Stimulated activated CD4-positive, alpha-beta T cell treated with anti-CD3 and anti-CD28 coated beads, Interleukin-15, amount 100 ng/mL, for 48 hours (primary cell): Measurements from ENCODE around the gene SEPTIN1.
A peak's percentile ranks its signal among the peaks of the same experiment; 100 is the strongest.

Experiments
- DNase-seq, 2 donors: peaks; one replicate each; pipeline ENCODE4 v3.0.0-alpha.2; 2020; ENCODE audit warnings: low read depth in 2 of 2

The SEPTIN1 gene, protein sequence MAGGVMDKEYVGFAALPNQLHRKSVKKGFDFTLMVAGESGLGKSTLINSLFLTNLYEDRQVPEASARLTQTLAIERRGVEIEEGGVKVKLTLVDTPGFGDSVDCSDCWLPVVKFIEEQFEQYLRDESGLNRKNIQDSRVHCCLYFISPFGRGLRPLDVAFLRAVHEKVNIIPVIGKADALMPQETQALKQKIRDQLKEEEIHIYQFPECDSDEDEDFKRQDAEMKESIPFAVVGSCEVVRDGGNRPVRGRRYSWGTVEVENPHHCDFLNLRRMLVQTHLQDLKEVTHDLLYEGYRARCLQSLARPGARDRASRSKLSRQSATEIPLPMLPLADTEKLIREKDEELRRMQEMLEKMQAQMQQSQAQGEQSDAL

DNA sequence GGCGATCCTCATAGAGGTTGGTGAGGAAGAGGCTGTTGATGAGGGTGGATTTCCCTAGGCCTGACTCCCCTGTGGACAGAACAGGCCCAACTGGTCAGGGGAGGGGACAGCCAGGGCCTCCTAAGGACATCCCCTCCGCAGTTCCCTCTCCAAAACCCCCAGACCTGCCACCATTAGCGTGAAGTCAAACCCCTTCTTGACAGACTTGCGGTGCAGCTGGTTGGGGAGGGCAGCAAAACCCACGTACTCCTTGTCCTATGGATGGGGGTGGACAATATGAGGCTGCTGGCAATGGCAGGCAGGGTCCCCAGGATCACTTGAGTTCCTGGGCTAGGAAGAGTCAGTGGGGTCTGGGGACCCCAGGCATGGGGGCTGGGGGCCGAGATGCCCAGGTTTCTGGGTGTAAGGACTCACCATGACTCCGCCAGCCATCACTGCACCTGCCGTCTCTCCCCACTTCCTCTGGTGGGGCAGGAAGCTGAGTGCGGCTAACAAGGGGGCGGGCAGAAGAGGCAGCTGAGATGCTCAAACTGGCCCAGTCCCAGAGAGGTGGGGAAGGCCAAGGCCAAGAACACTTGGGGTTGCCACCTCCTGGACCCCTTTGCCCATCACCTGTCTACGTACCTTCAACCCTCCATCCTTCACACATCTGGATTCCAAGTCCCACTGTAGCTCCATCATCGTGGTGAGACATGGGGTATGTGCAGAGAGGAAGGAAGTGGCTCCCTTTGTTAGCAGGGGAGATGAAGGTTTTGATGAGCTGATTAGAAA is at the start of gene SEPTIN1:
SEPTIN1 (minus strand) TSS at position 451 of the 771 bp plus-strand sequence; CDS start at position 432, 19 bp downstream.
- peak; percentile 64 to 79 for DNase-seq

DNA sequence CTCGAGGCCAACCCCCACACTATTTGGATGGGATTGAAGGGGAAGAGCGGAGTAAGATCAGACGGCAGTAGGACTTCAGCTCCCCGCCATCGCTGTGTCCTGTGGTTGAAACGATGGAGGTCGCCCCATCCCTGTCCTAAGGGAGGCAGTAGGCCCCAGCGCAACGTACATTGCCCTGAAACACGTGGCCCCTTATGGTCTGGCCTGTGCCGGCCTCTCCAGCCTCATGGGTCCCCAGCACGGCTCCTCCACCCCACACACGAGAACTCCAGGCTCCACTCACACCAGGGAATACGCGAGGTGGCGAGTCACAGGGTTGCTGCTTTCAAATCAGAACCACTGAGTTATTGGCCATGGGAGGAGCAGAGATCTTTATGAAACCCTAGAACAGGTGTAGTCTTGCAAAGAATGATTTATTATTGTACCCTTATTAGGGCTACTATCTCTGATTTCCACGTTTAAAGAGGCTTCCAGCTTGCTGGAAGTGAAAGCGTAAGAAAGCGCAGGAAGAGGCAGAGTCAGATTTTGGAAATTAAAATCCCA is 48.1 kb upstream of the SEPTIN1 start:
- no peak for DNase-seq

DNA sequence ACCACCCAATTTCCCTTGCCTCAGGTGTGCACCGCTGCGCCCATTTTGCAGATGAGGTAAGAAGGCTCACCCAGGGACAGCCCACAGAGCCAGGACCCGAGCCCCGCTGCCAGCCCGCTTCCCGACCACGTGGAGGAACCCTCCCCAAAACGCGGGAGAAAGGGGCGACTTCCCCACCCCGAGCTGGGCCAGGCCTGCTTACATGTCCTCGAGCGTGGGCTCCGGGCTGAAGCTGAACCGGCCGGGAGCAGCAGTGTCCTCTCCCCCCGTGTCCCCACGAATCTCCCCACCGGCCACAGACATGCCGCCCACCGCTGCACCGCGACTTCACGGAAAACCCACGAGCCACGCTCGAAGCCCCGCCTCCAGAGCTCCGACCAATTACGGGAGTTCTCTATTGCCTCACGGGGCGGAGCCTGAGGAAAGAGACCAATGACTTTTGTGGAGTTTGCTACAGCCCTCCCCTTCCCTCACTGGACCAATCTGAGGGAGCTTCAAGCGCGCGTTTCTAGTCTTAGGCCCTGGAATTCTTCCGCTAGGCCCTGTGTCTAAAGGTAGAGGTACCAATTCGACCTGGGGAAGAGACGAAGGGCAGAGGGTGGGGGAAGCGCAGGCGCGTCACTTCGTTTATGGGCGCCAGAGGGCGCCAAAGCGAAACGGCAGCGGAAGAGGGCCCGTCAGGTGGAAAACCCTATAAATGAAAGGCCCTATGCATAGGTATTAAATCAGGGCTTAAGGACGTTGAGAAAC is 47.5 kb upstream of the SEPTIN1 start, which contains the start of gene DCTPP1:
DCTPP1 (minus strand) TSS at position 353 of the 750 bp plus-strand sequence; CDS start at position 303, 50 bp downstream.
- peak; percentile 96 to 97 for DNase-seq

DNA sequence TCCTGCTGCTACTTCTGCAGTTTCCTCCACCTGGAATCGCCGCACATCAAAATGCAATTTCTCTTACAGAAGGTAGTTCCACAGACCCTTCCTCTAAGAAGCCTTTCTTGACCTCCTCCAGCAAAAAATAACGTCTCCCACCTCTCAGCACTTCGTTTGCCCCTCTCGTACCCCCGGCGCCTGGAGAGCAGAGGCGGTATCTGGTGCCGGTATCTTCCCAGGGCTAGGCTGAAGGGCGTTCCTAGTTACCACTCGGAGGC is 47.0 kb upstream of the SEPTIN1 start:
- DNase-seq = no peak

DNA sequence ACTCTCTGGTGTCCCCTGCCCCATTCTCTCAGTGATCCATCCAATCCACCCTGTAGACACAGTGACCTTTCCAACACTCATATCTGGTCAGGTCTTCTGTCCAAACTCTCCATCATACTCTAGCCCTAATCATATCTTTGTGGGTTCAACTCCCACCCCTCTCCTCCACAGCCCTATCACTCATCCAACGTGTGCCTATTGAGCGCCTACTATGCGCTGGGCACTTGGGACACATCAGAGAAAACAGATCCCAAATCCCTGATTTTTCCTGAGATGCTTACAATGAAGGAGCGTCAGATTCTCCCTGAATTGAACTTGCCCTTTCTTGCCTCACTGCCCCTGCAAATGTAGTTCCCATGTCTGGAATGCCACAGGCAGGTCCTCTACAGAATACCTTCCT is 45.7 kb upstream of the SEPTIN1 start:
- no peak for DNase-seq

DNA sequence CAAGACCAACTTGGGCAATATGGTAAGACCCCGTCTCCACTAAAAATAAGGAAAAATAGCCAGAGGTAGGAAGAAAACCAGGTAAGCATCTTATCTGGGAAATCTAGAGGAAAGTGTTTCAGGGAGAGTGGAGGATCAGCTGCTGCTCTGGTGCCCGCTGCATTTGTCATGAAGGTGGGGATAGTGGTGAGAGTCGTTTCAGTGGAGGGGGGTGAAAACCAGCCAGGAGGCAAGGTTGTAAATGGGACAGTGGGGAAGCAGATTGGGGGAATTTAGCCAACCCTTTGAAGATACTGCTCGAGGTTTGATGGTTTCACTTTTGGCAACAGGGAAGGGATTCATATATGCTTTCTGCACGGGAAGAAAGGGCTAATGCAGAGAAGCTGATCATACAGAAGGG is 38.6 kb upstream of the SEPTIN1 start:
- no peak for DNase-seq

DNA sequence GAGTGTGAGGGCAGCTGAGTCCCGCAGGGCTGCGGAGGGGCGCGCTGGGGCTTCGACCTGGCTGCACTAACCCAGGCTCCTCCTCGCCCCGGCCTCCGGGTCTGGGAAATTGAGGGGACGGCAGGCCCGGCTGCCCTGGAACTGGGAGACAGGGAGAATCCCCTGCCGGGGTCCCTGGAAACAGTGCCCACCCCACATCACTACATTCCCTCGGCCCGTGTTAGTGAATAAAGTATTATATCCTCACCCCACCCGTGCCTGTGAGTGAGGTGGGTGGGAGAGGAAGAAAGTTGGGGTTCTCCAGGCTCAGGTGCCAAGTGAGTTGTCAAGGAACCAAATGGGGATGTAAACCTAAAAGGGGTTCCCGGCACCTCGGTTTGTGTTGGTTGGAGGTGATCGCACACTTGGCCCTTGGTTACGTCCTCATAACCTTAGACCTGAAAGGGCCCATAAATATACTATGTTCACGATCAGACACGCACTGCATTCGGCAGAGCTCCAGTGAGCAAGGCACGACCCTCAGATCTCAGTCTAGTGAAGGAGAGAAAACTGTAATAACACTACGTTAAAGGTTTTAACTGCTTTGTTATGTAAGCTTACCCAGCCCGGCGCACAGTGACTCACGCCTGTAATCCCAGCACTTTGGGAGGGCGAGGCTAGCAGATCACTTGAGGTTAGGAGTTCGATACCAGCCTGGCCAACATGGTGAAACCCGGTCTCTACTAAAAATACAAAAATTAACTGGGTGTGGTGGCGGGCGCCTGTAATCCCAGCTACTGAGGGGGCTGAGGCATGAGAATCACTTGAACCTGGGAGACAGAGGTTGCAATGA is 36.2 kb upstream of the SEPTIN1 start:
- DNase-seq = no peak

DNA sequence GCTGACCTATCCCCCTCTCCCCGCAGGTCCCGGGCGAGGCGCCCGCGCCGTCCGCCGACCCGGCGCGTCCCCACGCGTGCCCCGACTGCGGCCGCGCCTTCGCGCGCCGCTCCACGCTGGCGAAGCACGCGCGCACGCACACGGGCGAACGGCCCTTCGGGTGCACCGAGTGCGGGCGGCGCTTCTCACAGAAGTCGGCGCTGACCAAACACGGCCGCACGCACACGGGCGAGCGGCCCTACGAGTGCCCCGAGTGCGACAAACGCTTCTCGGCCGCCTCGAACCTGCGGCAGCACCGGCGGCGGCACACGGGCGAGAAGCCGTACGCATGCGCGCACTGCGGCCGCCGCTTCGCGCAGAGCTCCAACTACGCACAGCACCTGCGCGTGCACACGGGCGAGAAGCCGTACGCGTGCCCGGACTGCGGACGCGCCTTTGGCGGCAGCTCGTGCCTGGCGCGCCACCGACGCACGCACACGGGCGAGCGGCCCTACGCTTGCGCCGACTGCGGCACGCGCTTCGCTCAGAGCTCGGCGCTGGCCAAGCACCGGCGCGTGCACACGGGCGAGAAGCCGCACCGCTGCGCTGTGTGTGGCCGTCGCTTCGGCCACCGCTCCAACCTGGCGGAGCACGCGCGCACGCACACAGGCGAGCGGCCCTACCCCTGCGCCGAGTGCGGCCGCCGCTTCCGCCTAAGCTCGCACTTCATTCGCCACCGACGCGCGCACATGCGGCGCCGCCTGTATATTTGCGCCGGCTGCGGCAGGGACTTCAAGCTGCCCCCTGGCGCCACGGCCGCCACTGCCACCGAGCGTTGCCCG is 35.4 kb upstream of the SEPTIN1 start:
- DNase-seq = peak; percentile 79 to 86

DNA sequence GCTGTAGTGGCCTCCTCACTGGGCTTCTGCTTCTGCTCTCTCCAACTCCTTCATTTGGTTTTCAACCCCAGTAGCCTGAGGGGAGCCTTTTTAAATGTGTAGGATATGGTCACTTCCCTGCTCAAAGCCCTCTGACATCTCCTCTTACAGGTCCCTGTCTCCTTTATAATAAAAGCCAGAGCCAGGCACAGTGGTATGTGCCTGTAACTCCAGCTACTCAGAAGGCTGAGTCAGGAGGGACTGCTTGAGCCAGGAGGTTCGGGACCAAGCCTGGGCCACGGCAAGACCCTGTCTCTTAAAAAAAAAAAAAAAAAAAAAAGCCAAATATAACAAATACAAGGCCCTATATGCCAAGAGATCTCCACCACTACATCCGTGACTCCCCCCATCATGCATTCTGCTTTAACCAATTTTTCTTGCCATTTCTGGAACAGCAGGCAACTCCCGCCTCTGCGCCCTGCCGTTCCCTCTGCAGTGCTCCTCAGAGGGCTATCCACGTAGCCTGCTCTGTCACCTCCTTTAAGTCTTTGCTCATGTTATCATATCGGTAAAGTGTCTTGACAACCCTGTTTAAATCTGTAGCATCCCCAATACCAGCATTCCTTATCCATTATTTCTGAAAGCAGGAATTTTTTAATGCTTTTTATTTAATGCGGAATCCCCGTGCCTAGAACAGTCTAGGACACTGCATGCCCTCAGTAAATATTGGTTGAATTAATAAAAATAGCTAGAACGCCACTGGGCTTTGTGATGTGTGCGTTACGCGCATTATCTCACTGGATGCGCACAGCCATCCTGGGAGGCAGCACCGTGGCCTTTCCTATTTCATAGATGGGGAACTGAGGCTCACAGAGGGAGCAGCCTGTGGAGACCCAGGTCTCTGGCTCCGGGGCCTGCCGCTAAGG is 34.5 kb upstream of the SEPTIN1 start:
- no peak for DNase-seq

DNA sequence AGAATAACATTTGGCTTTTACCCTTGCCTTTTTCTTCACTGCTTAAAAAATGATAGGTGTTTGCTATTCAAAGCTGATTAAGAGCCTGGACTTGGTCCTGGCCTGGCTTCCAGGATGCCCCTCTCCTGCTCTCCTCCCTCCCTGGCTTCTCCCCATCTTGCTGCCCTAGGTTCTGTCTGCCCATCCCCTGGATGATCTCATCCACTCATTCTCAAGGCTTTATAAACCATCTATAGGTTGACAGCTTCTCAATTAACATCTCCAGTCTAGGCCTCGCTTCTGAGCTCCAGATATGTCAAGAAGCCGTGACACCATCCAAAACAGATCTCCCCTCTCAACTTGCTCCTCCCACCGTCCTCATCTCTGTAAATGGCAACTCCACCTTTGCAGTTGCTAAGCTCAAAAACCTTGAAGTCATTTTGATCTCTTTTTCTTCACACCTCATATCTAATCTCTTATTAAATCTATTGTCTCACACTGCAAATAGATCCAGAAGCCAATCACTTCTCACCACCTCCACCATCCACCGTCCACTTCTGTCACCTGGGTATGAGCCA is 33.8 kb upstream of the SEPTIN1 start:
- no peak for DNase-seq

DNA sequence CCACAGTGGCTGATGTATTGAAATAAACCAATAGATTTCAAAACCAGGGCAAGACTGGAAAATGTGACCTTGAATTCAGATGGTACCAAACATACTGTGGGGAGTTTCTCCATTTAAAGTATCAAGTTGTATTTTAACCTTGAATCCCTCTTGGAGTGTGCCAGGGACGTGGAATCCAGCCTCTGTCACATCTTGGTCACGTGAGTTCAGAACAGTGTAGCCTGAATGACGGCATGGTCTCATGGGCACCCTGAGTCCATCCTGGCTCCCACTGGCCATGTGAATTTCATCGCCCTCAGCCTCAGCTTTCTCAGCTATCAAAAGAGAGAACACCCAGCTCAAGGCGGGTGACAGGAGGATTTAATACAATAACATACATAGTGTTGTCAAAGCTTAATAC is 31.8 kb upstream of the SEPTIN1 start:
- DNase-seq = no peak

DNA sequence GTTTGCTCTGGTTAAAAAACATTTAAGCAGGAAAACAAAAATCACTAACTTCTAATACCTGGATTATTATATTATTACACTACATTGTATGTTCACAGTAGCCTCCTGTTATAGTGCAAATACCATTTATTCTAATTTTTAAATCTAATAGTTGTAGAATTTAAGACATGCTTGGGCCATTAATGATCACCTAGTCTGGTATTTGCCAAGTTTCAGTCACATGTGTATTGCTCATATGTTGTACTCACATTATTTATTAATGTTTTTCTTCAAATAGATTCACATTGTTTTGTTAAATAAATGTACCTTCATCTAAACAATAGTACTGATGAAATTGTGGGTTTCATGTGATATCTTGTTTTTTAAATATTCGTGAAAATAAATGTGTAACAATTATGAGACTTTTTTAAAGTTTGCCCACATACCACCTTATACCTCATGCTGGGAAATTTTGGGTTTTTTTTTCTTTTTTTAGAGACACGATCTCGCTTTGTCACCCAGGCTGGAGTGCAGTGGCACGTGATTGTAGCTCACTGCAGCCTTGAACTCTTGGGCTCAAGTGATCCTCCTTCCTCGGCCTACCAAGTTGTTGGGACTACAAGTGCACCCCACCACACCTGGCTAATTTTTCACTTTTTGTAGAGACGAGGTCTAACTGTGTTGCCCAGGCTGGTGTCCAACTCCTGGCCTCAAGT is 30.9 kb upstream of the SEPTIN1 start:
- DNase-seq = no peak

DNA sequence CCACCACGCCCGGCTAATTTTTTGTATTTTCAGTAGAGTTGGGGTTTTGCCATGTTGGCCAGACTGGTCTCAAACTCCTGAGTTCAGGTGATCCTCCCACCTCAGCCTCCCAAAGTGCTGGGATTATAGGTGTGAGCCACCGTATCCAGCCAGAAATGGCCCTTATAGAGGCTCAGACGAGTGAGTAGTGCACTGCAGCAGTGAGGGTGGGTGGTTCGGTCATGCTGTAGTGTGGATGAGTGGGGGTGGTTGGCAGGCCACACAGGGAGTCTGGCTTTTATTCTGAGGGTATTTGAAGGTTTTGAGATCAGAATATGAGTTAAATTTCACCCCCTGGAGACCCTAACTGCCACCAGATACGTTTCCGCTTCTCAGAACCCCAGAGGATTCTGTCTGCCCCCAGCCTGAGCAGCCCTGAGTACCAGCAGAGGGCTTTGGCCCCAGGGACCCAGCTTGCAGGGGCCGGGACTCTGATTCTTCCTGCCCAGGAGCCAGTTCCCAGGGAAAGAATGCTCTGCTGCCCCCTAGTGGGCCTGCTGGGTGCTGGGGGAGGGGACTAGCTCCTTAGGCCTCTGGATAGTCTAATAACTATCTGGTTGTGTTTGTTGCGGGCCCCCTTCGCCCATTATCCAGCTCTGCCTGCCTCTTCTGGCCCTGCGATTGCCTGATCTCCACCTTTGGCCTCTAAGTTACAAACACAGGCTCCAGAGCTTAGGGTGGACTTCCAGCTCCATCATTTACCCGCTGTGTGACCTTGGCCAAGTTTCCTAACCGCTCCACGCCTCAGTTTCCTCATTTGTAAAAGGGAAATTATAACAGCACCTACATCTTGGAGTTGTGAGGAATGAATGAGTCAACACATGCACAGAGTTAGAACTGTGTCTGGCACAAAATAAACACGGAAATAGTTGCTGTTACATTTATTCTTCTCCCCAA is 27.0 kb upstream of the SEPTIN1 start:
- DNase-seq = peak; percentile 85 to 90

DNA sequence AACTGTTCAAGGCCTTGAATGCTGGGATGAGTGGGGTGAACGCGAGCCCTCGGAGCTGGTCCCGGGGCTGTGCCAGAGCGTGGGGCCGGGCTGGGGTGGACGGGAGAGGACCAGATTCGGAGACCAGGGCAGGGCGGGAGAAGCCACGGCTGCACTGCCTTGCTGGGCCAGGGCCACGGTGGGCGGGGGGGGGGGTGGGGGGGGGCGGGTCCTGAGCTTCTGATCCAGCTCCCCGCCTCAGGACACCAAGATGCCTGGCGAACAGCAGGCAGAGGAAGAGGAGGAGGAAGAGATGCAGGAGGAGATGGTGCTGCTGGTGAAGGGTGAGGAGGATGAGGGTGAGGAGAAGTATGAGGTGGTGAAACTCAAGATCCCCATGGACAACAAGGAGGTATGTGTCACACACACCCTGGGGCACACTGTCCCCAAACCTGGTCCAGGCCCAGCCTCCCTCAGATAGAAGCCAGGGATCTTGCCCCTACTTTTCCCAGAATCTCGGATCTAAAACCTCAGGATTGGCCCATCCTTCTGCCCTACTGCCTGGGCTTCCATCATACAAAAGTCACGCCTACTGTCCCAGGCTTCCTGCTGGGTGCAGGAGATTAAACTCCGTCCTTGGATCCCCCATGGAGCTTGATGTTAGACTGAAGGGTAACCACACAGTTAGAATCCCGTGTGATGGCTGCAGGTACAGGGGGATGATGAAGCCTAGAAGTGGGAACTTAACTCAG is 25.6 kb upstream of the SEPTIN1 start:
- no peak for DNase-seq

DNA sequence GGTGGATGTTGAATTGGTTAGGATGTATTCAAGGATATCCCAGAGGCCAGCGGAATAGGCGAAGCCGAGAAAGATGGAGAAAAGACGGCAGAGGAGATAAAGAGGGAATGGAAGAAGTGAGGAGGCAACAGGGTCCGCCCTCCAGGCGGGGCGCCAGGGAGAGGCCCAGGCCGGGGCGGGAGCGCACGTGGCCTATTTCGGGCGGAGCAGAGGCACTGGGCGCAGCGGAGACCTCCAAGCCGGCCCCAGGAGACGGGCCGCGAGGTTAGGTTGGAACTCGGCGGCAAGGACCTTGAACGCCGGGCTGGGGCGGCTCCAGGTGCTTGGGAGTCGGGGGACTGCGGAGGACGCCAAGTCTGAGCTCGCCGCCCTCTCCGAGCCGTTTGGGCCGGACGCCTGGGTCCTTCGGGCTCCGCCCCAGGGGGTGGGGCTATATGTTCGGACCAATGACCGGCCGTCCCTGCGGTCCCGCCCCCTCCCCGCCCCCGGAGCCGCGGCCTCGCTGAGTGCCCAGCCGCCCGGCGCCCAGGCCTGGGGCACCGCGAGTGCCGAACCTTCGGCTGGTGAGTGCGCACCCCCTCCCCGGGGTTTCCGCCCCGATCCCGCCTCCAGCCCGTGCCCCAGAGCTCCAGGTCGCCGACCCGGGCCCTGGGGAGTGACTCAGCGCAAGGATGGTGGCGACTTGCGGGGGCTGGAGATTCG is 24.9 kb upstream of the SEPTIN1 start, which contains the start of gene ZNF771:
ZNF771 (plus strand) TSS at position 505 of the 702 bp plus-strand sequence. CDS start 448 bp downstream, outside the sequence.
- DNase-seq = peak; percentile 84 to 91

DNA sequence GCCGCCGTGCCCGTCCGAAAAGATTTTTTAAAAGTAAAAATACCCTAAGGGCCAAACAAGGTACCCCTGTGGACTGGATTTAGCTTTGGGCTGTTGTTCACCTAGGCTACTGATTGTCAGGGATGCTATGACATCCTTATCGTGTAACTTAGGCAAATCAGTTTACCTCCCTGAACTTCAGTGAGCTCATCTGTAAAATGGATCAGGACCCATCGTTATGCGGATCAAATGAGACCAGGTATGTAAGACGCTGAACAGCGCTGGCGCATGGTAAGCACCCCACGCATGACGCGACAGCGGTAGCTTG is 24.4 kb upstream of the SEPTIN1 start:
- no peak for DNase-seq
